ENCODE measurements around the gene KCNN2. TPM values are rescaled to one million over a fixed set of nuclear protein-coding genes. Genes with fewer than 3 reads are reported as not detected.

Gene KCNN2
- total and polyA plus RNA-seq, 2 of the 4 experiments (the other 2 are of a cell fraction) = 2.2 to 8.8 TPM

GRCh38 chr5:114377946-114378345 lies 16.1 kb downstream of the KCNN2 start:
- Histone ChIP-seq H2AFZ (replicated peaks; ENCODE audit: low read length, poor library complexity) (no peak overlapping the region), H4K5ac (ENCODE audit: low read depth, low read length) (no peak overlapping the region), H3K4me1 (ENCODE audit: control insufficient read depth, insufficient read depth, low read length) (no peaks in the 10 kb centered on the region), H3K23ac (ENCODE audit: low read depth, low read length) (no peak overlapping the region), H3K27ac (ENCODE audit: insufficient read depth, low read length) (no peak overlapping the region), H2BK20ac (ENCODE audit: low read depth, low read length) (no peak overlapping the region), H3K4me3 (ENCODE audit: insufficient read depth, low read depth, low read length) (no peak overlapping the region), H3K4ac (ENCODE audit: low read depth, low read length) (no peak overlapping the region), H3K4me2 (ENCODE audit: low read depth, low read length) (no peak overlapping the region), H4K91ac (ENCODE audit: insufficient read depth, low read depth, low read length) (no peak overlapping the region), H3K18ac (ENCODE audit: low read depth, low read length) (no peak overlapping the region), H2BK120ac (ENCODE audit: low read depth, low read length) (no peak overlapping the region), H3K27me3 (ENCODE audit: control insufficient read depth, insufficient read depth, low read length) (no peaks in the 10 kb centered on the region), H3K9me1 (ENCODE audit: insufficient read depth, low read length) (no peaks in the 10 kb centered on the region), H2AK9ac (replicated peaks; ENCODE audit: low read depth, low read length, poor library complexity) (no peak overlapping the region), H3K56ac (ENCODE audit: extremely low read depth, insufficient read depth, low read length) (no peak overlapping the region), H4K20me1 (ENCODE audit: insufficient read depth, low read length) (no peaks in the 10 kb centered on the region), H3K9me3 (ENCODE audit: control insufficient read depth, insufficient read depth, low read length) (no peaks in the 10 kb centered on the region), H3K14ac (replicated peaks; ENCODE audit: low read depth, low read length) (no peak overlapping the region), H2AK5ac (ENCODE audit: low read depth, low read length) (no peak overlapping the region), H3K36me3 (ENCODE audit: control insufficient read depth, insufficient read depth, low read length) (no peaks in the 10 kb centered on the region), H2BK5ac (ENCODE audit: low read depth, low read length, poor library complexity, severe bottlenecking) (no peak overlapping the region), H2BK15ac (ENCODE audit: low read depth, low read length) (no peak overlapping the region), H3K9ac (ENCODE audit: low read depth, low read length) (no peak overlapping the region), H3K79me1 (ENCODE audit: low read depth in 1 of 2, low read length in 2 of 2) (no peaks in the 10 kb centered on the region), H4K8ac (ENCODE audit: low read depth in 2 of 2, low read length in 2 of 2) (no peak overlapping the region)
- no TSS peak for BruUV-seq (replicated peaks)
- TF ChIP-seq RCOR1 (IDR thresholded peaks at IDR 0.05; ENCODE audit: insufficient replicate concordance, low read length) (no peak), MAZ (IDR thresholded peaks at IDR 0.05; ENCODE audit: borderline replicate concordance, low read depth, low read length) (no peak), RFX5 (IDR thresholded peaks at IDR 0.05; ENCODE audit: low read depth, low read length) (no peak), CHD1 (IDR thresholded peaks at IDR 0.05; ENCODE audit: low read depth, low read length) (no peak), ELK1 (IDR thresholded peaks at IDR 0.05; ENCODE audit: borderline replicate concordance, low read depth, low read length) (no peak), BHLHE40 (IDR thresholded peaks at IDR 0.05; ENCODE audit: low read depth, low read length) (no peak), MXI1 (IDR thresholded peaks at IDR 0.05; ENCODE audit: borderline replicate concordance, low read depth, low read length) (no peak), CEBPB (IDR thresholded peaks at IDR 0.05; ENCODE audit: low read depth, low read length) (no peak), SMC3 (IDR thresholded peaks at IDR 0.05; ENCODE audit: low read depth, low read length) (no peak), RAD21 (IDR thresholded peaks at IDR 0.05; ENCODE audit: low read length) (no peak), CTCF (conservative IDR thresholded peaks at IDR 0.05; ENCODE audit: low read depth, low read length) (no peak), MAFK (IDR thresholded peaks at IDR 0.05; ENCODE audit: low read depth, low read length) (no peak)
- in situ Hi-C loops (cut with MboI; ENCODE audit: low sequenced_read_pairs) = no loop called here
- no peak for DNase-seq
- intact Hi-C loops (cut with micrococcal nuclease) = no loop called here
- ATAC-seq (ENCODE audit: low read depth) = no peak
- dilution Hi-C loops (cut with HindIII; ENCODE audit: low sequenced_read_pairs, unreplicated experiment) = no loop called here
- ChIA-PET POLR2A (ENCODE audit: unreplicated experiment) (no interaction called here), CTCF (no interaction called here)
- WGBS, 2 experiments (ENCODE audit: extremely low coverage in 2 of 2, insufficient read length in 1 of 2) = 87% methylated on average over 3 of the region's 6 CpGs; no CpG with 5 or more reads in 1 of the 2 experiments

Measured in IMR-90 (cell line).